CD14-positive monocyte (primary cell): ENCODE data around the gene PDXDC1. TPM values are rescaled to one million over a fixed set of nuclear protein-coding genes. Genes with fewer than 3 reads are reported as not detected.
A peak's percentile ranks its signal among the peaks of the same experiment; 100 is the strongest.
"Not testable (repeated sequence)": the region's sequence is repeated elsewhere in the genome, so short reads cannot be mapped to it uniquely, and the experiment has no call there.

ENCODE experiments used
- DNase-seq, 3 donors: peaks; one replicate each; pipeline ENCODE4 v3.0.0-alpha.2; 2011 to 2022
- H2AFZ ChIP-seq: 2 replicates; pipeline ENCODE4 v1.6.0; 2012; ENCODE audit warnings: mild to moderate bottlenecking, low read depth, low read length, inconsistent platforms; ENCODE audit not compliant: insufficient read depth, poor library complexity, severe bottlenecking
- H3K27ac ChIP-seq, 2 donors: 1 replicate in 1 of 2; 2 replicates in 1 of 2; pipeline ENCODE4 v1.5.1; 2012 to 2013; ENCODE audit warnings: low read length in 2 of 2, control low read depth in 1 of 2, inconsistent platforms in 1 of 2, low read depth in 1 of 2, mild to moderate bottlenecking in 1 of 2
- H3K27me3 ChIP-seq, 2 donors: one replicate each; pipeline versions ENCODE4 v1.6.0 to v1.6.1; 2011 to 2013; ENCODE audit warnings: low read length in 2 of 2; ENCODE audit not compliant: control insufficient read depth in 2 of 2, insufficient read depth in 2 of 2
- H3K36me3 ChIP-seq, 2 donors: replicated peaks in 1 of 2; 1 replicate in 1 of 2; 2 replicates in 1 of 2; pipeline versions ENCODE4 v1.5.1 to v1.6.1; 2012 to 2013; ENCODE audit warnings: low read length in 2 of 2, control low read depth in 1 of 2, inconsistent platforms in 1 of 2, mild to moderate bottlenecking in 1 of 2; ENCODE audit not compliant: insufficient read depth in 2 of 2, control insufficient read depth in 1 of 2
- H3K4me1 ChIP-seq, 2 donors: 1 replicate in 1 of 2; 2 replicates in 1 of 2; pipeline versions ENCODE4 v1.5.1 to v1.6.1; 2012 to 2013; ENCODE audit warnings: low read length in 2 of 2, control low read depth in 1 of 2, inconsistent platforms in 1 of 2, mild to moderate bottlenecking in 1 of 2, moderate library complexity in 1 of 2; ENCODE audit not compliant: insufficient read depth in 2 of 2, control insufficient read depth in 1 of 2
- H3K4me2 ChIP-seq: replicated peaks from 2 replicates; pipeline ENCODE3; 2012; ENCODE audit warnings: low read length, moderate library complexity, mild to moderate bottlenecking; ENCODE audit not compliant: poor library complexity, severe bottlenecking; ENCODE audit errors: extremely low read depth
- H3K4me3 ChIP-seq, 3 experiments: fragments of 200-600 bp in 1 of 3; sonication (generic) in 1 of 3; replicated peaks in 1 of 3; 1 replicate in 2 of 3; 2 replicates in 1 of 3; pipeline ENCODE4 v1.5.1; 2011 to 2013; ENCODE audit warnings: low read length in 3 of 3, mild to moderate bottlenecking in 3 of 3, control low read depth in 2 of 3, low read depth in 2 of 3, inconsistent platforms in 1 of 3, moderate library complexity in 1 of 3
- H3K79me2 ChIP-seq: 2 replicates; pipeline ENCODE4 v1.6.0; 2012; ENCODE audit warnings: mild to moderate bottlenecking, control low read depth, inconsistent platforms, low read length, moderate library complexity; ENCODE audit not compliant: insufficient read depth
- H3K9ac ChIP-seq: 2 replicates; pipeline ENCODE4 v1.6.0; 2017; ENCODE audit warnings: low read length, mild to moderate bottlenecking; ENCODE audit not compliant: insufficient read depth, poor library complexity, severe bottlenecking
- H3K9me3 ChIP-seq, 2 donors: replicated peaks in 1 of 2; 1 replicate in 1 of 2; 2 replicates in 1 of 2; pipeline versions ENCODE4 v1.5.1 to v1.6.1; 2012 to 2013; ENCODE audit warnings: low read length in 2 of 2, control low read depth in 1 of 2; ENCODE audit not compliant: control insufficient read depth in 1 of 2, insufficient read depth in 1 of 2
- H4K20me1 ChIP-seq: 2 replicates; pipeline ENCODE4 v1.6.0; 2012; ENCODE audit warnings: mild to moderate bottlenecking, low read length, control low read depth, moderate library complexity; ENCODE audit not compliant: insufficient read depth
- H3K27ac Mint-ChIP-seq, 7 donors: one replicate each; pipeline ENCODE4 v1.8.0; 2020; ENCODE audit warnings: mild to moderate bottlenecking in 7 of 7, mixed read lengths in 7 of 7, moderate library complexity in 6 of 7, inconsistent platforms in 2 of 7
- H3K27me3 Mint-ChIP-seq, 3 donors: one replicate each; pipeline ENCODE4 v1.8.0; 2021 to 2022; ENCODE audit warnings: low read depth in 3 of 3, mild to moderate bottlenecking in 3 of 3, mixed read lengths in 3 of 3, moderate library complexity in 3 of 3, inconsistent platforms in 1 of 3
- H3K36me3 Mint-ChIP-seq, 2 donors: one replicate each; pipeline ENCODE4 v1.8.0; 2020; ENCODE audit warnings: mixed read lengths in 2 of 2, inconsistent platforms in 1 of 2, mild to moderate bottlenecking in 1 of 2
- H3K4me1 Mint-ChIP-seq: one replicate; pipeline ENCODE4 v1.8.0; 2020; ENCODE audit warnings: mild to moderate bottlenecking, mixed read lengths
- H3K4me3 Mint-ChIP-seq, 2 donors: one replicate each; pipeline ENCODE4 v1.8.0; 2020; ENCODE audit warnings: mild to moderate bottlenecking in 2 of 2, mixed read lengths in 2 of 2, moderate library complexity in 1 of 2
- H3K9me3 Mint-ChIP-seq, 7 donors: one replicate each; pipeline ENCODE4 v1.8.0; 2020 to 2022; ENCODE audit warnings: mixed read lengths in 7 of 7, mild to moderate bottlenecking in 6 of 7, moderate library complexity in 6 of 7, inconsistent platforms in 2 of 7
- whole genome bisulfite sequencing: methylation state at CpG from one replicate; pipeline ENCODE4 v1.1.5; 2013; ENCODE audit warnings: missing lambda C conversion rate; ENCODE audit not compliant: insufficient coverage; 5-methylcytosine and 5-hydroxymethylcytosine counted together
- intact Hi-C, 2 donors: fragments of 100-400 bp; cut with micrococcal nuclease; formaldehyde crosslinking; loops; one replicate each; pipeline versions ENCODE4 v1.15.0 to v1.15.1; 2023
- polyA minus RNA-seq: library from RNA; depleted of rRNA, polyadenylated mRNA; stranded (reverse); fragments of >200 nt; gene quantifications from 2 replicates; pipeline ENCODE4 v1.2.3, GENCODE V29; 2012
- polyA plus RNA-seq, 3 donors: library from polyadenylated mRNA; depleted of rRNA in 1 of 3; unstranded in 2 of 3; stranded (reverse) in 1 of 3; fragments of 300-500 nt in 2 of 3; fragments of >200 nt in 1 of 3; fragmentation: Illumina TruSeq in 2 of 3; gene quantifications; 1 replicate in 2 of 3; 2 replicates in 1 of 3; pipeline ENCODE4 v1.2.3, GENCODE V29; 2012 to 2021
- total RNA-seq, 12 experiments: library from RNA in 1 of 12; stranded (reverse) in 1 of 12; fragments of 120-200 nt in 1 of 12; gene quantifications; one replicate each; pipeline ENCODE4 v1.2.4 and lab custom pipeline; 2013 to 2026; ENCODE audit warnings: mixed read lengths in 6 of 12, inconsistent platforms in 1 of 12

Gene PDXDC1, protein sequence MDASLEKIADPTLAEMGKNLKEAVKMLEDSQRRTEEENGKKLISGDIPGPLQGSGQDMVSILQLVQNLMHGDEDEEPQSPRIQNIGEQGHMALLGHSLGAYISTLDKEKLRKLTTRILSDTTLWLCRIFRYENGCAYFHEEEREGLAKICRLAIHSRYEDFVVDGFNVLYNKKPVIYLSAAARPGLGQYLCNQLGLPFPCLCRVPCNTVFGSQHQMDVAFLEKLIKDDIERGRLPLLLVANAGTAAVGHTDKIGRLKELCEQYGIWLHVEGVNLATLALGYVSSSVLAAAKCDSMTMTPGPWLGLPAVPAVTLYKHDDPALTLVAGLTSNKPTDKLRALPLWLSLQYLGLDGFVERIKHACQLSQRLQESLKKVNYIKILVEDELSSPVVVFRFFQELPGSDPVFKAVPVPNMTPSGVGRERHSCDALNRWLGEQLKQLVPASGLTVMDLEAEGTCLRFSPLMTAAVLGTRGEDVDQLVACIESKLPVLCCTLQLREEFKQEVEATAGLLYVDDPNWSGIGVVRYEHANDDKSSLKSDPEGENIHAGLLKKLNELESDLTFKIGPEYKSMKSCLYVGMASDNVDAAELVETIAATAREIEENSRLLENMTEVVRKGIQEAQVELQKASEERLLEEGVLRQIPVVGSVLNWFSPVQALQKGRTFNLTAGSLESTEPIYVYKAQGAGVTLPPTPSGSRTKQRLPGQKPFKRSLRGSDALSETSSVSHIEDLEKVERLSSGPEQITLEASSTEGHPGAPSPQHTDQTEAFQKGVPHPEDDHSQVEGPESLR
- total RNA-seq (2013): 38.5 TPM
- polyA plus RNA-seq (10 to 100 TPM; 22.3 to 50.1 (median 36.0) TPM), polyA minus RNA-seq (21.3 and 27.1 TPM in 2 replicates), total RNA-seq (lab: John Stamatoyannopoulos, UW) (27.8 to 85.7 (median 69.6) reads per million in 11 experiments)

DNA sequence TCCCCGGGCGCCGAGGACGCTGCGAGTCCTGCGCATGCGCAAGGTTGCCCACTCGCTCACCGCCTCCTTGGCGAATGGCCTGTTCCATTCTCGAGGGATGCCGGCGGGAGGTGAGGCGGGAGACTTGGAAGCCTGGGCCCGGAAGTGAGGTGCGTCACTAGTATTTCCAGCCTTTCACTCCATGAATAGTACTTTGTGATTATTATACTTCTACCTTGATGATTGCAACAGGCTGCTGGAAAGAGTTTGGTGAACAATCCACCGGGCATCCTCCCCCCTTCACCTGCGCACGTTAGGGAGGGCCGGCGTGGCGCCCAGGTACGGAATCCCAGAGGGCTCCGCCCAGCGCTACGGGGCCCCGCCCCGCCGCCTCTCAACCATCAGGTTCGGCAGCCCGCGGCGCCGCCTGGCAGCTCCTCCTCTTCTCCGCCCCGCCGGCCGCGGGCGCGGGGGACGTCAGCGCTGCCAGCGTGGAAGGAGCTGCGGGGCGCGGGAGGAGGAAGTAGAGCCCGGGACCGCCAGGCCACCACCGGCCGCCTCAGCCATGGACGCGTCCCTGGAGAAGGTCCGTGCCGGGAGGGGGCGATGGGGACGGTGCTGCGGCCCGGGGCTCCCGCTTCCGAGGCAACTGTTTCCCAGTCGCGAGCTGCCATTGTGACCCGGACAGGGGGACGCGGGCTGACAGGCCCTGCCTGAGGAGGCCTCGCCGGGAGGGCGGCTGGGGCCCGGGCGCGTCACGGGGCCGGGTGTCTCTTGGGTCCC, at the start of gene PDXDC1:
TSS of gene PDXDC1 (plus strand) at position 371 of the 762 bp plus-strand sequence. CDS start at position 545, 174 bp downstream.
- H3K27me3 ChIP-seq, H3K9me3 Mint-ChIP-seq, H3K36me3 Mint-ChIP-seq, intact Hi-C loops, H3K27me3 Mint-ChIP-seq, H3K9me3 ChIP-seq, H3K36me3 ChIP-seq: not testable (repeated sequence)
- H3K4me2 ChIP-seq: peak within 1 kb of the TSS; percentile 71
- Mint-ChIP-seq H3K27ac (peak within 1 kb of the TSS; percentile 45 to 91 (median 79)), H3K4me3 (peak within 1 kb of the TSS; percentile 90 to 92), H3K4me1 (peaks cover 26% of the 10 kb centered on the region)
- DNase-seq: peak; percentile 78 to 86 (median 83)
- H3K79me2 ChIP-seq: peaks cover 48% of the 10 kb centered on the region
- H2AFZ ChIP-seq: peak within 1 kb of the TSS; percentile 92
- 0% methylated on average over 44 of the region's 74 CpGs for WGBS
- peaks cover 41% of the 10 kb centered on the region for H4K20me1 ChIP-seq
- H3K9ac ChIP-seq: peak within 1 kb of the TSS; percentile 90
- peak within 1 kb of the TSS; percentile 59 to 89 (median 69) for H3K4me3 ChIP-seq
- H3K4me1 ChIP-seq: peaks cover 16 to 19% of the 10 kb centered on the region in 2 donors
- H3K27ac ChIP-seq: peak within 1 kb of the TSS; percentile 42 to 84

DNA sequence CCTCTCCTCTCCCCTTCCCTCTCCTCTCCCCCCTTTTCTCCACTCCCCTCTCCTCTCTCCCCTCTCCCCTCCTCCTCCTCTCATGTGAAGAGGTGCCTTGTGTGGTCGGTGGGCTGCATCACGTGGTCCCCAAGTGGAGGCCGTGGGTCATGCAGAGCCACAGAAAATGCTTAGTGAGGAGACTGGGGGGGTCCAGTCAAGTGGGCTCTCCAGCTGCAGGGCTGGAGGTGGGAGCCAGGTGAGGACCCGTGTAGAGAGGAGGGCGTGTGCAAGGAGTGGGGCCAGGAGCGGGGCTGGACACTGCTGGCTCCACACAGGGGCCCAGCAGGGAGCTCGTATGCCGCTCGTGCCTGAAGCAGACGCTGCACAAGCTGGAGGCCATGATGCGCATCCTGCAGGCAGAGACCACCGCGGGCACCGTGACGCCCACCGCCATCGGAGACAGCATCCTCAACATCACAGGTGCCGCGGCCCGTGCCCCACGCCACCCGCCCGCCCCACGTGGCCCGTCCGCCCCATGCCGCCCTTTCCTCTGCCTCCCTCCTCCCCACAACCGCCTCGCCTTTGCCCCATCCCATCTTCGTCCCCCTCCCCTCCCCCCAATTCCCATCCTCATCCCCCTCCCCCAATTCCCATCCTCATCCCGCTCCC, 46.6 kb upstream of the PDXDC1 start:
- peak overlapping the region in 1 of 7 donors; percentile 4 for H3K27ac Mint-ChIP-seq
- peak in 1 of 3 donors; percentile 6 for DNase-seq
- H3K9ac ChIP-seq, H3K27me3 Mint-ChIP-seq, H4K20me1 ChIP-seq, H3K4me2 ChIP-seq, H3K27ac ChIP-seq, intact Hi-C loops, H3K36me3 ChIP-seq, H3K27me3 ChIP-seq, H3K36me3 Mint-ChIP-seq, H3K4me3 ChIP-seq, H3K4me3 Mint-ChIP-seq, H2AFZ ChIP-seq, H3K9me3 Mint-ChIP-seq, H3K9me3 ChIP-seq, H3K4me1 Mint-ChIP-seq, H3K79me2 ChIP-seq, H3K4me1 ChIP-seq: not testable (repeated sequence)
- 67% methylated on average over 3 of the region's 31 CpGs for WGBS

DNA sequence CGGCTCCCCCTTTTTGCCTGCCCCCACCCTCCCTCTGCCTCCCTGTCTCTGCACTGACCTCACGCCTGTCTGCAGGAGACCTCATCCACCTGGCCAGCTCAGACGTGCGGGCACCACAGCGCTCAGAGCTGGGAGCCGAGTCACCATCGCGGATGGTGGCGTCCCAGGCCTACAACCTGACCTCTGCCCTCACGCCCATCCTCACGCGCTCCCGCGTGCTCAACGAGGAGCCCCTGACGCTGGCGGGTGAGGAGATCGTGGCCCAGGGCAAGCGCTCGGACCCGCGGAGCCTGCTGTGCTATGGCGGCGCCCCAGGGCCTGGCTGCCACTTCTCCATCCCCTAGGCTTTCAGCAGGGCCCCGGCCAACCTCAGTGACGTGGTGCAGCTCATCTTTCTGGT, 45.6 kb upstream of the PDXDC1 start:
- H3K9me3 Mint-ChIP-seq: not testable (repeated sequence)
- no CpG with 5 or more reads among the region's 26 CpGs for whole genome bisulfite sequencing

More for the DNA sequence above, 45.6 kb upstream of the PDXDC1 start:
- H3K27me3 Mint-ChIP-seq, H3K4me2 ChIP-seq, H3K4me1 ChIP-seq, H3K27ac ChIP-seq, H3K4me1 Mint-ChIP-seq, H3K4me3 ChIP-seq, DNase-seq, H3K79me2 ChIP-seq, H3K9me3 ChIP-seq, H3K27me3 ChIP-seq, H4K20me1 ChIP-seq, H2AFZ ChIP-seq, H3K4me3 Mint-ChIP-seq, intact Hi-C loops, H3K27ac Mint-ChIP-seq, H3K36me3 Mint-ChIP-seq, H3K9ac ChIP-seq, H3K36me3 ChIP-seq: not testable (repeated sequence)
